Karpas-422 (cell line): ENCODE measurements around the gene CRELD1. TPM values are rescaled to one million over a fixed set of nuclear protein-coding genes. Genes with fewer than 3 reads are reported as not detected.
A peak's percentile ranks its signal among the peaks of the same experiment; 100 is the strongest.
"Not testable (repeated sequence)": the region's sequence is repeated elsewhere in the genome, so short reads cannot be mapped to it uniquely, and the experiment has no call there.

ENCODE experiments used
- DNase-seq: peaks from one replicate; pipeline ENCODE4 v3.0.0-alpha.2; 2015
- H2AFZ ChIP-seq: fragments of 200-600 bp; sonication (generic); 2 replicates; pipeline ENCODE4 v1.6.1; 2014; ENCODE audit warnings: antibody characterized with exemption, low read length, mixed read lengths
- H3K27ac ChIP-seq: fragments of 200-600 bp; sonication (generic); 2 replicates; pipeline ENCODE4 v1.5.1; 2014; ENCODE audit warnings: mild to moderate bottlenecking, low read length, moderate library complexity
- H3K27me3 ChIP-seq: fragments of 200-600 bp; sonication (generic); 2 replicates; pipeline ENCODE4 v1.6.1; 2014; ENCODE audit warnings: low read length, mixed read lengths
- H3K36me3 ChIP-seq: fragments of 200-600 bp; sonication (generic); 2 replicates; pipeline ENCODE4 v1.6.1; 2014; ENCODE audit warnings: low read length, mixed read lengths; ENCODE audit not compliant: insufficient read depth
- H3K4me1 ChIP-seq: fragments of 200-600 bp; sonication (generic); 2 replicates; pipeline ENCODE4 v1.6.1; 2014; ENCODE audit warnings: mild to moderate bottlenecking, low read length, mixed read lengths
- H3K4me2 ChIP-seq: fragments of 200-600 bp; sonication (generic); 2 replicates; pipeline ENCODE4 v1.6.1; 2014; ENCODE audit warnings: low read length, low read depth, mild to moderate bottlenecking; ENCODE audit not compliant: poor library complexity, severe bottlenecking
- H3K4me3 ChIP-seq: fragments of 200-600 bp; sonication (generic); 2 replicates; pipeline ENCODE4 v1.5.1; 2014; ENCODE audit warnings: mild to moderate bottlenecking, antibody characterized with exemption, low read length, mixed read lengths
- H3K79me2 ChIP-seq: fragments of 200-600 bp; sonication (generic); 2 replicates; pipeline ENCODE4 v1.6.1; 2014; ENCODE audit warnings: mild to moderate bottlenecking, low read length, mixed read lengths
- H3K9ac ChIP-seq: fragments of 200-600 bp; sonication (generic); 2 replicates; pipeline ENCODE4 v1.6.0; 2014; ENCODE audit warnings: low read length
- H3K9me2 ChIP-seq: fragments of 200-600 bp; sonication (generic), shearing (Covaris generic); replicated peaks from 2 replicates; pipeline ENCODE4 v1.6.0; 2014; ENCODE audit warnings: mild to moderate bottlenecking, low read length, moderate library complexity; ENCODE audit not compliant: insufficient read depth
- H3K9me3 ChIP-seq: fragments of 300-700, 200-600 bp; sonication (generic); 2 replicates; pipeline ENCODE4 v1.6.1; 2014; ENCODE audit warnings: low read length, mixed read lengths
- H4K20me1 ChIP-seq: fragments of 200-600 bp; sonication (generic); 2 replicates; pipeline ENCODE4 v1.6.1; 2014; ENCODE audit warnings: mild to moderate bottlenecking, antibody characterized with exemption, low read length, low read depth; ENCODE audit not compliant: insufficient read depth
- total RNA-seq: library from RNA; depleted of rRNA; stranded (reverse); fragments of >200 nt; shearing (Covaris generic); gene quantifications from 2 replicates; pipeline ENCODE4 v1.2.3, GENCODE V29; 2014; ENCODE audit warnings: low replicate concordance

CRELD1 gene
- total RNA-seq, 1 experiment from 2014 or later, result 5.6 TPM

GRCh38 chr3:9934235-9934621 is 594 bp downstream of the CRELD1 start:
- peak overlapping the region; percentile 89; the same call in 1 of the 2 replicates for H2AFZ ChIP-seq
- peaks cover 6% of the 10 kb centered on the region; the same call in 1 of the 2 replicates for H3K36me3 ChIP-seq
- peak overlapping the region; percentile 98 for H3K4me2 ChIP-seq
- peak overlapping the region; percentile 53 for H3K27ac ChIP-seq
- H3K27me3 ChIP-seq, result no peaks in the 10 kb centered on the region
- peaks cover 15% of the 10 kb centered on the region for H3K79me2 ChIP-seq
- peak; percentile 67 for DNase-seq
- H3K4me3 ChIP-seq, result peak overlapping the region; percentile 86
- no peaks in the 10 kb centered on the region for H4K20me1 ChIP-seq
- H3K9me2 ChIP-seq, result no peaks in the 10 kb centered on the region
- H3K9ac ChIP-seq, result peak overlapping the region; percentile 83
- H3K9me3 ChIP-seq, result no peaks in the 10 kb centered on the region
- H3K4me1 ChIP-seq, result peaks cover 27% of the 10 kb centered on the region

- Histone ChIP-seq H3K4me1 (peaks cover 27% of the 10 kb centered on the region), H3K9ac (peak overlapping the region; percentile 83), H3K27ac (no peak overlapping the region)
Observed at GRCh38 chr3:9934993-9935392, 1.4 kb downstream of the CRELD1 start.

GRCh38 chr3:9935966-9936510 is 2.4 kb downstream of the CRELD1 start:
- peak overlapping the region; percentile 98 for H3K4me2 ChIP-seq
- H3K9me2 ChIP-seq, result no peaks in the 10 kb centered on the region
- no peak overlapping the region for H3K27ac ChIP-seq
- H3K9ac ChIP-seq, result no peak overlapping the region
- H3K4me3 ChIP-seq, result no peak overlapping the region
- peaks cover 27% of the 10 kb centered on the region for H3K4me1 ChIP-seq
- H3K9me3 ChIP-seq, result no peaks in the 10 kb centered on the region
- H2AFZ ChIP-seq, result no peak overlapping the region
- DNase-seq, result no peak
- H3K36me3 ChIP-seq, result peaks cover 6% of the 10 kb centered on the region; the same call in 1 of the 2 replicates
- no peaks in the 10 kb centered on the region for H3K27me3 ChIP-seq
- no peaks in the 10 kb centered on the region for H4K20me1 ChIP-seq
- H3K79me2 ChIP-seq, result peaks cover 15% of the 10 kb centered on the region

More at GRCh38 chr3:9934993-9935392, 1.4 kb downstream of the CRELD1 start:
- H4K20me1 ChIP-seq, result no peaks in the 10 kb centered on the region
- H3K36me3 ChIP-seq, result peaks cover 6% of the 10 kb centered on the region; the same call in 1 of the 2 replicates
- H3K27me3 ChIP-seq, result no peaks in the 10 kb centered on the region
- peak overlapping the region; percentile 98 for H3K4me2 ChIP-seq
- H3K79me2 ChIP-seq, result peaks cover 15% of the 10 kb centered on the region
- H2AFZ ChIP-seq, result no peak overlapping the region
- no peak for DNase-seq
- H3K4me3 ChIP-seq, result peak overlapping the region; percentile 86
- H3K9me3 ChIP-seq, result no peaks in the 10 kb centered on the region
- no peaks in the 10 kb centered on the region for H3K9me2 ChIP-seq

- Histone ChIP-seq H3K9me3 (no peaks in the 10 kb centered on the region), H4K20me1 (no peaks in the 10 kb centered on the region), H3K4me3 (no peak overlapping the region), H3K9ac (no peak overlapping the region), H3K4me1 (peaks cover 24% of the 10 kb centered on the region), H3K27ac (no peak overlapping the region), H3K4me2 (no peak overlapping the region), H2AFZ (no peak overlapping the region), H3K27me3 (no peaks in the 10 kb centered on the region), H3K9me2 (no peaks in the 10 kb centered on the region), H3K36me3 (peaks cover 6% of the 10 kb centered on the region; the same call in 1 of the 2 replicates), H3K79me2 (peaks cover 15% of the 10 kb centered on the region)
- no peak for DNase-seq
Observed at GRCh38 chr3:9937486-9938238, 4.0 kb downstream of the CRELD1 start.

- Histone ChIP-seq H3K27me3 (no peaks in the 10 kb centered on the region), H3K36me3 (peaks cover 6% of the 10 kb centered on the region; the same call in 1 of the 2 replicates), H3K9me3 (no peaks in the 10 kb centered on the region), H3K4me2 (no peak overlapping the region), H3K79me2 (peaks cover 14% of the 10 kb centered on the region), H2AFZ (no peak overlapping the region), H3K9ac (no peak overlapping the region), H4K20me1 (no peaks in the 10 kb centered on the region), H3K4me1 (peaks cover 15% of the 10 kb centered on the region), H3K27ac (no peak overlapping the region), H3K4me3 (no peak overlapping the region), H3K9me2 (no peaks in the 10 kb centered on the region)
- DNase-seq, result no peak
Observed at GRCh38 chr3:9938966-9939365, 5.3 kb downstream of the CRELD1 start.

- not testable (repeated sequence) for H3K4me3 ChIP-seq, H3K27ac ChIP-seq, H3K36me3 ChIP-seq
Observed at GRCh38 chr3:9939906-9940305, 6.3 kb downstream of the CRELD1 start.

GRCh38 chr3:9940746-9941145 is 7.1 kb downstream of the CRELD1 start:
- H3K4me2 ChIP-seq, result no peak overlapping the region
- H3K9ac ChIP-seq, result no peak overlapping the region
- DNase-seq, result no peak
- no peaks in the 10 kb centered on the region for H3K9me3 ChIP-seq
- no peaks in the 10 kb centered on the region for H3K79me2 ChIP-seq
- no peaks in the 10 kb centered on the region for H4K20me1 ChIP-seq
- H2AFZ ChIP-seq, result no peak overlapping the region
- H3K4me1 ChIP-seq, result no peaks in the 10 kb centered on the region
- no peak overlapping the region for H3K4me3 ChIP-seq
- H3K27ac ChIP-seq, result no peak overlapping the region
- no peaks in the 10 kb centered on the region for H3K9me2 ChIP-seq
- peaks cover 6% of the 10 kb centered on the region; the same call in 1 of the 2 replicates for H3K36me3 ChIP-seq
- H3K27me3 ChIP-seq, result no peaks in the 10 kb centered on the region

More at GRCh38 chr3:9939906-9940305, 6.3 kb downstream of the CRELD1 start:
- not testable (repeated sequence) for H3K9me3 ChIP-seq, H3K9me2 ChIP-seq, H2AFZ ChIP-seq, H3K4me2 ChIP-seq, H3K9ac ChIP-seq, DNase-seq, H4K20me1 ChIP-seq, H3K27me3 ChIP-seq, H3K4me1 ChIP-seq, H3K79me2 ChIP-seq

GRCh38 chr3:9942164-9942563 is 8.5 kb downstream of the CRELD1 start:
- DNase-seq, result no peak
- Histone ChIP-seq H3K4me1 (no peaks in the 10 kb centered on the region), H3K27ac (no peak overlapping the region), H3K4me3 (no peak overlapping the region), H3K4me2 (no peak overlapping the region), H4K20me1 (no peaks in the 10 kb centered on the region), H3K9me3 (no peaks in the 10 kb centered on the region), H3K36me3 (no peaks in the 10 kb centered on the region), H2AFZ (no peak overlapping the region), H3K79me2 (no peaks in the 10 kb centered on the region), H3K9ac (no peak overlapping the region), H3K27me3 (no peaks in the 10 kb centered on the region), H3K9me2 (no peaks in the 10 kb centered on the region)
